Lung (tissue), 12 donors: ENCODE results near the gene NARF. TPM values are rescaled to one million over a fixed set of nuclear protein-coding genes. Genes with fewer than 3 reads are reported as not detected.

Source experiments
- ATAC-seq: fragments of 200-7000 bp; cut with Tn5 transposase; one replicate; pipeline ENCODE4 v1.9.1; 2020; ENCODE audit warnings: moderate number of reproducible peaks; ENCODE audit not compliant: insufficient read depth, low FRiP score
- DNase-seq, 3 donors: peaks; one replicate each; pipeline ENCODE4 v3.0.0-alpha.2; 2013 to 2017
- H3K27ac ChIP-seq, 2 donors: one replicate each; pipeline ENCODE4 v1.5.1; 2013; ENCODE audit warnings: mild to moderate bottlenecking in 2 of 2, moderate library complexity in 2 of 2, control low read depth in 1 of 2, inconsistent platforms in 1 of 2, low read depth in 1 of 2, low read length in 1 of 2
- H3K27me3 ChIP-seq, 3 donors: one replicate each; pipeline ENCODE4 v1.5.1; 2013; ENCODE audit warnings: low read length in 2 of 3; ENCODE audit not compliant: control insufficient read depth in 3 of 3, insufficient read depth in 3 of 3
- H3K36me3 ChIP-seq, 4 donors: one replicate each; pipeline ENCODE4 v1.5.1; 2013; ENCODE audit warnings: low read length in 4 of 4, mild to moderate bottlenecking in 1 of 4, moderate library complexity in 1 of 4; ENCODE audit not compliant: control insufficient read depth in 4 of 4, insufficient read depth in 4 of 4
- H3K4me1 ChIP-seq, 5 donors: one replicate each; pipeline ENCODE4 v1.5.1; 2013; ENCODE audit warnings: low read length in 5 of 5, mild to moderate bottlenecking in 2 of 5, moderate library complexity in 1 of 5; ENCODE audit not compliant: control insufficient read depth in 5 of 5, insufficient read depth in 5 of 5
- H3K4me3 ChIP-seq: one replicate; pipeline ENCODE4 v1.5.1; 2013; ENCODE audit warnings: mild to moderate bottlenecking, control low read depth, moderate library complexity
- H3K9ac ChIP-seq, 2 donors: one replicate each; pipeline ENCODE4 v1.5.1; 2013; ENCODE audit warnings: low read length in 2 of 2, control low read depth in 1 of 2; ENCODE audit not compliant: insufficient read depth in 1 of 2
- H3K9me3 ChIP-seq, 4 donors: one replicate each; pipeline ENCODE4 v1.5.1; 2013; ENCODE audit warnings: low read length in 3 of 4, mild to moderate bottlenecking in 1 of 4, moderate library complexity in 1 of 4; ENCODE audit not compliant: control insufficient read depth in 4 of 4, insufficient read depth in 3 of 4
- WGBS, 2 donors: extraction: QIAGEN DNeasy Blood & Tissue Kit; methylation state at CpG; one replicate each; pipeline ENCODE4 v1.1.7; 2013; 5-methylcytosine and 5-hydroxymethylcytosine counted together
- polyA plus RNA-seq, 2 donors: library from polyadenylated mRNA; stranded (reverse); fragments of 200-250 nt; gene quantifications; one replicate each; pipeline ENCODE4 v1.2.1, GENCODE V29; 2013
- total RNA-seq, 2 donors: library from RNA; depleted of rRNA in 1 of 2; stranded (reverse); fragments of >200 nt in 1 of 2; gene quantifications; one replicate each; pipeline ENCODE4 v1.2.1, GENCODE V29; 2014 to 2021
- TF ChIP-seq, protein P1 (sequence below): IDR thresholded peaks from 2 replicates; pipeline ENCODE4 v1.5.1; 2012; ENCODE audit warnings: mild to moderate bottlenecking; ENCODE audit errors: control extremely low read depth, extremely low read depth
- donor health status: control.
- donor health status: control.
- donor health status: Bipolar disorder and iron deficiency.
- donor health status: healthy.
- donor health status: DM: yes; HTN: yes; CAD: no.

NARF gene
- total and polyA plus RNA-seq, 4 donors = 54.7 to 60.1 (median 58.7) TPM

DNA sequence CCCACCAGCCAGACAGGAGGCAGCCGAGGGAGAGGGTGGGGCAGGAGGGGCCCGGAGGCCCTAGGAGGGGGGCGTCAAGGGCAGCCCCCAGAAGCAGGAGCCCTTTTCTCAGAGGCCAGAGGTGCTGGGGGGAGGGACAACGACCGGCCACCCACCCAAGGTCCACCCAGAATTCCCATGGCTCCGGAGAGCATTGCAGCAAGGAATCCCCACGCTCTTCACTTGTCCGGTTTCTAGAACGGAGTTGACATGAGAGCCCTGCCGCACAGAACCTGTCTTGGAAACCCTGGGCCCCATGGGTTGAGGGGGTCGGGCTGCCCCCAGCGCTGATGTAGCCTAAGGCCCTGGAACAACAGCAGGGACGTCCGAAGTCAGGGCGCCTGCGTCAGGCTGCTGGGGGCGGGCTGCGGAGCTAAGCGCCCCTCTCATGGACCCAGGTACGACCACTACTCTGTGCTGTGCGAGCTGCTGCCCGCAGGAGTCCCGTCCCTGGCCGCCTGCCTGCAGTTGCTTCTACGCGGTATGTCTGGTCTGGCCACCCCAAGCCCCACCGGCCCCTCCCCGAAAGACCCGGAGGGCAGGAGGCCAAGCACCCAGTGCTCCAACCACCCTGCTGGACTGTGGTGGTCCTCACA is 19.2 kb upstream of the NARF start:
- peaks cover 0 to 54% (median 10%) of the 10 kb centered on the region in 4 donors for H3K36me3 ChIP-seq
- H3K4me1 ChIP-seq = no peaks in the 10 kb centered on the region
- WGBS, 2 donors = 93 to 94% methylated on average over 29 of the region's 29 CpGs
- H3K9me3 ChIP-seq = no peaks in the 10 kb centered on the region
- no peak overlapping the region for H3K4me3 ChIP-seq
- ATAC-seq (no peak), DNase-seq (no peak)
- TF ChIP-seq, protein P1, sequence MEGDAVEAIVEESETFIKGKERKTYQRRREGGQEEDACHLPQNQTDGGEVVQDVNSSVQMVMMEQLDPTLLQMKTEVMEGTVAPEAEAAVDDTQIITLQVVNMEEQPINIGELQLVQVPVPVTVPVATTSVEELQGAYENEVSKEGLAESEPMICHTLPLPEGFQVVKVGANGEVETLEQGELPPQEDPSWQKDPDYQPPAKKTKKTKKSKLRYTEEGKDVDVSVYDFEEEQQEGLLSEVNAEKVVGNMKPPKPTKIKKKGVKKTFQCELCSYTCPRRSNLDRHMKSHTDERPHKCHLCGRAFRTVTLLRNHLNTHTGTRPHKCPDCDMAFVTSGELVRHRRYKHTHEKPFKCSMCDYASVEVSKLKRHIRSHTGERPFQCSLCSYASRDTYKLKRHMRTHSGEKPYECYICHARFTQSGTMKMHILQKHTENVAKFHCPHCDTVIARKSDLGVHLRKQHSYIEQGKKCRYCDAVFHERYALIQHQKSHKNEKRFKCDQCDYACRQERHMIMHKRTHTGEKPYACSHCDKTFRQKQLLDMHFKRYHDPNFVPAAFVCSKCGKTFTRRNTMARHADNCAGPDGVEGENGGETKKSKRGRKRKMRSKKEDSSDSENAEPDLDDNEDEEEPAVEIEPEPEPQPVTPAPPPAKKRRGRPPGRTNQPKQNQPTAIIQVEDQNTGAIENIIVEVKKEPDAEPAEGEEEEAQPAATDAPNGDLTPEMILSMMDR = no peak
- H3K27ac ChIP-seq = no peak overlapping the region
- no peaks in the 10 kb centered on the region for H3K27me3 ChIP-seq
- H3K9ac ChIP-seq = no peak overlapping the region

DNA sequence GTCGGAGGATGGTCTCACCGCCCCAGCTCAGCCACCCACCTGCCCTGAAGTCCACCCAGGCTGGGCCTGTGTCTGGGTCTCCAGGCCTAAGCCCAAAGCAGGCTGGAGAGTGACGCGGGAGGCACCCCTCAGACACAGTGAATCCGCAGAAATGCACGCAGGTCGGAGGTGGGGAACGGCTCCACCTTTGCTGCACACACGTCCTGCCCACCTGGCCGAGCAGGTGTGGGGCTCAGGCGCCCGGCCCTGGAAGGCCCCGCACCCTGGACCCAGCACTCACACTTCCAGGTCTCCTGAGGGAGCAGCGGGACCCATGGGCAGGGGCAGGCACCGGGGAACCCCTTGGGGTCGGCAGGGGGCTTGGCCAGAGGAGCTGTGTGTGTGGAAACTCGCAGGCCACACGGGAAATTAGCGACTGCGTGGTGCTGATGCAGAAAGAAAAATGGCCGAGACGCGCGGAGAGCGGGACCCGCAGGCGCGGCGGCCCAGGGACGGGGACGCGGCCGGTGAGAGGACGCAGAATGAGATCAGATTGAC is 18.6 kb upstream of the NARF start:
- 94% methylated on average over 34 of the region's 34 CpGs for WGBS, 2 donors
- Histone ChIP-seq H3K27ac (no peak overlapping the region), H3K27me3 (no peaks in the 10 kb centered on the region), H3K9ac (no peak overlapping the region), H3K36me3 (peaks cover 0 to 60% (median 10%) of the 10 kb centered on the region in 4 donors), H3K9me3 (no peaks in the 10 kb centered on the region), H3K4me3 (no peak overlapping the region), H3K4me1 (peaks cover 0 to 1% (median 0%) of the 10 kb centered on the region in 5 donors)
- TF ChIP-seq, protein P1 = no peak
- DNase-seq = no peak
- ATAC-seq = no peak

GRCh38 chr17:82440469-82440981 is 18.0 kb upstream of the NARF start:
- Histone ChIP-seq H3K27me3 (no peaks in the 10 kb centered on the region), H3K4me1 (peaks cover 0 to 8% (median 0%) of the 10 kb centered on the region in 5 donors), H3K9ac (no peak overlapping the region), H3K36me3 (peaks cover 0 to 60% (median 10%) of the 10 kb centered on the region in 4 donors), H3K4me3 (no peak overlapping the region), H3K9me3 (no peaks in the 10 kb centered on the region), H3K27ac (no peak overlapping the region)
- DNase-seq (no peak), ATAC-seq (no peak)
- TF ChIP-seq, protein P1 = no peak
- 36 to 66% methylated on average over 22 of the region's 22 CpGs for whole genome bisulfite sequencing, 2 donors
